Fibroblast of mammary gland (primary cell): Measurements from ENCODE around the gene CFAP69.

ENCODE experiments used
- DNase-seq: peaks from one replicate; pipeline ENCODE4 v3.0.0-alpha.2; 2010; ENCODE audit warnings: low read depth
- H3K4me3 ChIP-seq: 2 replicates; pipeline ENCODE4 v1.5.1; 2011; ENCODE audit warnings: low read depth, mild to moderate bottlenecking, low read length, moderate library complexity; ENCODE audit not compliant: control insufficient read depth
- CTCF ChIP-seq: conservative IDR thresholded peaks from 2 replicates; pipeline ENCODE4 v1.5.1; 2011; ENCODE audit warnings: low read depth, low read length, inconsistent platforms; ENCODE audit not compliant: control insufficient read depth, insufficient read depth

The CFAP69 gene

DNA sequence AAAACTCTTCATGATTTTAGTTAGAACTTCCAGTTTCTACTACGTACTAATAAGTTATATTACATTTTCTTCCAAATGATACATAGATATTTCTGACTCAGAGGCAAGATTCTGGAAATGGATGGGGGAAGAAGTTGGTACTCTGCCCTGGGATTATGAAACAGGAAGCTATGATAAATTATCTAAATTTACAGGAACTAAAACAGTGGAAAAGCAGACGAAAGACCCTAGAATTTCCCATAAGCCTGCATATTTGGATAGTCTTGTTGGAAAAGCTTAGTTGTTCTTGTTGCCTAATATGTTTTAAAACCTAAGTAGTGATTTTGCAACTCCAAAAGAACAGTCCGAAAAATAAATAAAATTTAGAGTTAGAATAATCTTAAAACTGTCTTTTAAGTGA lies 21.8 kb downstream of the CFAP69 start:
- peak; percentile 89 for DNase-seq
- no peak for TF ChIP-seq CTCF
- H3K4me3 ChIP-seq = no peak overlapping the region

- no peak overlapping the region for H3K4me3 ChIP-seq
- no peak for TF ChIP-seq CTCF
Measured at GRCh38 chr7:90267263-90267858, 22.4 kb downstream of the CFAP69 start.

DNA sequence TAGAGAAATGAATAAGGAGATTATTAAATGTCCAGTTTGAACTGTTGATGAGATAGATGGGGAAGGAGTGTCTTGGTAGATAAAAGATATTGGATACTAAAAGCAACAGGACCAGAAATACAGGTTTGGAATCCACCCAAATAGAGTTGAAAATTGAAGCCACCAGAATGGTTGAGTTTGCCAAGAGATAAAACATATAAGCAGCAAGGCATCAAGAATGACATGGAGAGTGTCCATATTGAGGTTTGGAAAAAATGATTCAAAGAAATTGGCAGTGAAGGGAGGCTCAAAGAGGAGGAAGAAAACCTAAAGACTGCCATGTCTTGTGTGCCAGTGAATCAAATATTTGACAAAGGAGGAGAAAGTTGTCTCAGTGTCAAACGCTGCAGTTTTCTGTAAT lies 24.2 kb downstream of the CFAP69 start:
- DNase-seq = no peak
- TF ChIP-seq CTCF = no peak
- no peak overlapping the region for H3K4me3 ChIP-seq

More at GRCh38 chr7:90267263-90267858, 22.4 kb downstream of the CFAP69 start:
- peak; percentile 16 for DNase-seq

DNA sequence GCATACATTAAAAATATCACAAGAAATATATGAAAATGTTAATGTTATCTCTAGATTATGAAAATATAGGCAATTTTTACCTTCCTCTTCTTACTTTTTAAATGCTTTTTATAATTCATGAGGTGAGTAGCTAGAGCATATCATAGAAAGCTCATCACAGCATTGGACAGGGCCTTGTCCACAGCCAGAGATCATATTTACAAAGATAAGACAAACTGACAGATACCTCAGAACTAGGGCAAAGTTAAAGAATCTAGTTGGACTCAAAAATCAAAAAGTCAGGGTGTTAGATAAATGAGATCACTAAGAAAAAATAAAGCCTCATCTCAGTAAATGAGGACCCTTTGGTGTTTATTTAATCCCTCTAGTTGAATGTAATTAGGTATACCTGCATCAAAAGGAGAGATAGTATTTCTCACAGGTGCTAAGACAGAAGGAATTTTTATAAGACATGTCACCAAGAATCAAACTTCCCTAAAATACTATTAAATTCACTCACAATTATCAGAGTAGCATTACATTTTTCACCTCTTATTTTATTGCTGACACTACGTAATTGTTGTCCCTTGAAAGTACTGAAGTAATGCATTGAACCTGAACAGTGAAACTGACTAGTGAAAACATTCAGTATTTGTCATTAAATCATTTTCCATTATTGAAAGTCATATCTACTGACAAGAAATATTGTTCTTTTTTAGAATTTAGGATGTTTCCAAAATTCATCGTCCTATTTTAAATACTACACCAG lies 25.6 kb downstream of the CFAP69 start:
- no peak for TF ChIP-seq CTCF
- no peak for DNase-seq
- no peak overlapping the region for H3K4me3 ChIP-seq

DNA sequence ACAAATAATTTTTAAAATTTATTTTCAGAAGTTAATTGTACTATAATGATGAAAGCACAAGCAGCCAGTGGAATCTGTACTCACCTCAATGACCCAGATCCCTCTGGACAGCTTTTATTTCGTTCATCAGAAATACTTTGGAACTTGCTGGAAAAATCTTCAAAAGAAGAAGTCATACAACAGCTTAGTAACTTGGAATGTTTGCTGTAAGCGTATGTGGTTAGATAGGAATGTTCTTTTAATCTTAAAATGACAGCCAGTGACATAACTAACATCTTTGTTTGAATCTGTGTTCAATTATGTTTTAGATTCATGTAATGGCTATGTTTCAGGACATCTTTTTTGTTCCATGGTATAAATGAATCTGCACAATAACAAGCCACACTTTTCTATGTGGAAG lies 26.8 kb downstream of the CFAP69 start:
- H3K4me3 ChIP-seq = no peak overlapping the region
- TF ChIP-seq CTCF = no peak
- peak; percentile 92 for DNase-seq

DNA sequence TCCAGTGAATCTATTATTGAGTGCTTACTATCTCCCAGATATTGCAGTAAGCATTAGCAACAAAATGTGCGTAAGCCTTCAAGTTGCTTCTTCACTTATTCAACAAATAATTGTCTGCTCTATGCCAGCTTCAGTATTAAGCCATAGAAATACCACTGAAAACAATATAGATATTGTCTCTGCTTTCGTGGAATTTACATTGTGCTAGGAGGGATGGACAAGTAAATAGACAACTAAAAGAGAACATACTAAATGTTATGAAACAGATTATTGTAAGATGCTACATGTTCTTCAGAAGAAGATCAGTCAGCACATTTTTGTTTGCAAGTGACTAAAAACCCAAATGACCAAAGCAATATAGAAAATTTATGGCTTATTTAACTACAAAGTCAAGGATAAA lies 27.3 kb downstream of the CFAP69 start:
- DNase-seq = no peak
- no peak for TF ChIP-seq CTCF
- H3K4me3 ChIP-seq = no peak overlapping the region
